Stimulated activated CD4-positive, alpha-beta T cell treated with anti-CD3 and anti-CD28 coated beads, Interleukin-4, amount 100 ng/mL, for 48 hours (primary cell): Measurements from ENCODE around the gene DENND1A.

Source experiments
- DNase-seq, 2 donors: peaks; one replicate each; pipeline ENCODE4 v3.0.0-alpha.2; 2020; ENCODE audit warnings: low read depth in 2 of 2

The DENND1A gene

GRCh38 chr9:123395276-123395688 lies 534.6 kb downstream of the DENND1A start:
- no peak for DNase-seq

DNA sequence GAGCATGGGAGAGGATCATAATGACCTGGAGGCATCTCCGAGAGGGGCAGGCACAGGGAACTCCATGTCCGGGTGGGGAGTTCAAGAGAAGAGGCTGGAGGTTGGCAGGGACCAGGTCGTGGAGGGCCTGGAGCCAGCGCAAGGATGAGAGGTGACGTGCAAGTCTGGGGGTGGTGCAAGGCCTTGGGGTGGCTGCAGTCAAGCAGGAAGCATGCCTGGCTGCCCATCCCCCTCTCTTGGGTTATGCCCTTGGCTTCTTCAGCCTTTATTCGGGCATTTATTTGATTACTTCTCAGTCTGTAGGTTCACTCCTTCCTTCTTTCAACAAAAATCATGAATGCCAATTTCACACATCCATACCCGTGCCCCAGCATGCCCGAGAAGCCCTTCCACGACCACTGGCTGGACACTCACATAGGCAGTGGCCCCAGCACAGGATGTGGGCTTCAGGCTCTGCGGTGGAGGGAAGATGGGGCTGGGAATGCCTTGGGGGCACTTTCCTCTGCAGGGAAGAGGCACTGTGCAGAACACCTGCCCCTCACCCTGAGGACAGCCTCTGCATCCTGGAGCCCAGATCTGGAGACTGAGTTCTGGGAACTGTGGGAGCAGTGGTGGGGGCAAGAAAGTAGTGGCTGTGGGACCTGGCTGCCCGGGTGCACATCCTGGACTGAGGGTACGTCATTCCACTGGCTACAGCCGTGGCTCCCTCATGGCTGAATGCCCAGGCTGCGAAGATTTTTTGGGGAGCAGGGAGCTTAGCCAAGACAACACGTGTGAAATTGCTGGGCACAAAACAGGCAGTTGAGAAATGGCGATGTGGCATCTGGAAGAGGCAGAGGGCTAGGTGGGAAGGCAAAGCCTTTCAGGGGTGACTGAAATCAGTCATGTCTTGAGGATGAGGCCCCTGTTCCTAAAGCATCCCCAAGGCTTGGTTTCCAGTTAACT lies 535.4 kb downstream of the DENND1A start:
- DNase-seq, result no peak

DNA sequence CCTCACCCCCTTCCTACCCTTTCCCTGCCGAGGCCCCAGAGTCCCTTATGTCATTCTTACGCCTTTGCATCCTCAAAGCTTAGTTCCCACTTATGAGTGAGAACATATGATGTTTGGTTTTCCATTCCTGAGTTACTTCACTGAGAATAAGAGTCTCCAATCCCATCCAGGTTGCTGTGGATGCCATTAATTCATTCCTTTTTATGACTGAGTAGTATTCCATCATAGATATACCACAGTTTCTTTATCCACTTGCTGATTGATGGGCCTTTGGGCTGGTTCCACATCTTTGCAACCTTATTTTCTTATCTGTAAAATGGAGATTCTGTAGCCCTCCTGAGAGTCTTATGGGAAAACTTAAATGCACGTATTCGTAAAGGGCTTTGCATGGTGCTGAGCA lies 537.1 kb downstream of the DENND1A start:
- DNase-seq, result no peak

GRCh38 chr9:123391946-123392345 lies 538.0 kb downstream of the DENND1A start:
- DNase-seq, result no peak

- no peak for DNase-seq
Measured at GRCh38 chr9:123391233-123391632, 538.7 kb downstream of the DENND1A start.

DNA sequence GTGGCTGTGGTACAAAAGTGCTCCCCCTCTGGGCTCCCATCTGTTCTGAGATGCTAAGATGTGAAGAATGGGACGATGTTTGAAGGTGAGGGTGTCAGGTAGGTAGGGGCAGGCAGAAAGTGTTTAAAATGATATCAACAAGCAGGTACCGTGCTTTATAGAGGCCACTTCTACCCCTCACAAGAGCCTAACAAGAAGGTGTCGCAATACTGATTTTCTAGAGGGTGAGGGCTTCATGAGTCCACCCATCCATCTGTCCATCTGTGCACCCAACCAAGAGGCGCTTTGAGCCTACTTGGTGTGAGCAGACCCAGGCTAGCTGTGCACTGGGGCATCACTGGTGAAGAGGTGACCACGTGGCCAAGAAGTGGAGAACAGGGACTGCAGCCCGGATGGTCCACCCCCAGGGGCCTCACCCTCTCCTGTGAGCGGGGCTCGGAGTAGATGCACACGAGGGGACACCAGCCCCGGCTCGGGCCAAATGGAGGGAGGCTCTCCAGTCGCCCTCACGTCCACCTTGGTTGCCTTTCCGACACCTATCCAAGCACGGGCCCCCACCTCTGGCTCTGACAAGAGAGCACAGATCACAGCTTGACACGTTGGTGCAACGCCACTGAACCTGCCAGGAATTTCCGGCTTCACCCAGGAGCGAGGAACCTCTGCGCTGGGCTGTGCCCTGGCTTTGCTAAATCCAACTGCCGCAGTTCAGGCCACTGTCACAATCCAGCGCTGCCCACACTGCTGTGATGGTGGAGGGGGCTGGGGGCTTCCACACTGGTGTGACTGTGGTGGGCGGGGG lies 539.4 kb downstream of the DENND1A start:
- no peak for DNase-seq

GRCh38 chr9:123389698-123390097 lies 540.2 kb downstream of the DENND1A start:
- no peak for DNase-seq

GRCh38 chr9:123389070-123389469 lies 540.9 kb downstream of the DENND1A start:
- no peak for DNase-seq

GRCh38 chr9:123387686-123388085 lies 542.2 kb downstream of the DENND1A start:
- DNase-seq, result no peak

GRCh38 chr9:123383512-123384170 lies 546.3 kb downstream of the DENND1A start:
- no peak for DNase-seq

DNA sequence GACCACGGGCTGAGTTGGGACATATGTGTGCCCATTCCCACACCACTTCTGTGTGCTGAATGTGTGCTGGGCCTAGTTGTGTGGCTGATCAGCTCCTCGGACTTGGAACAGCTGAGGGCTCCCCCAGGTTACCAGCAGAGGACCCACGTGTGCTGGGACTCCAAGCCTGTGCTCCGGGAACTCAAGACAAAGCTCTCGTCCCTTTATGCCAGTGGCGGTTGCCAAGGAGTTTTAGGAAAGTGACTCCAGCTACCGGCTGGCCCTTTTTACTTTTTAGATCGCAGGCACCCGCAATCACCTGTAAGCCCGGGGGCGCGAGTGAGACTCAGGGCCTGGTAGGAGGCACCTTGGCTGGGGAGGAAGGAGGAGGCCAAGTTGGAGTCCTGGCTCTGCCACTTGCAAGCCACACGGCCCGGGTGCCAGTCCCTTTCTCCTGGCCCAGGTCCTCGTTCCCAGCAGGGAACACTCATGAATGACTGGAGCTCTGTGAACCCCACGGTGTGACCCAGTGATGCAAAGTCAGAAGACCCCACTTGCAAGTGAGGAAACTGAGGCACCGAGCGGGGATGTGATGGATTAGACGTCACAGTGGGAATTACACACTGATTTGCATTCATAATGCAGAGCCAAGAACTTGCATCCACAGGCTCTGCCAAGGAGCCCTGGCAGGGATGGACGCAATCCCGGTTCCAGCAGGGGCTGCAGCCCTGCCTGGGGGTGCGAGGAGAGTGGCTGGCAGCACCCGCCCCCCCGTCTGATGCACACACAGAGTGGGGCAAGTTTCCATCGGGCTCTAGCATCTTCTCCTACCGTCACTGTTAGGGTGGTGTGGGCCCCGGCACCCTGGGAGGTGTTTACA lies 547.0 kb downstream of the DENND1A start:
- no peak for DNase-seq

GRCh38 chr9:123380852-123381705 lies 548.8 kb downstream of the DENND1A start:
- no peak for DNase-seq

- DNase-seq, result no peak
Measured at GRCh38 chr9:123378956-123379660, 550.8 kb downstream of the DENND1A start.

- no peak for DNase-seq
Measured at GRCh38 chr9:123378025-123378424, 551.9 kb downstream of the DENND1A start.

DNA sequence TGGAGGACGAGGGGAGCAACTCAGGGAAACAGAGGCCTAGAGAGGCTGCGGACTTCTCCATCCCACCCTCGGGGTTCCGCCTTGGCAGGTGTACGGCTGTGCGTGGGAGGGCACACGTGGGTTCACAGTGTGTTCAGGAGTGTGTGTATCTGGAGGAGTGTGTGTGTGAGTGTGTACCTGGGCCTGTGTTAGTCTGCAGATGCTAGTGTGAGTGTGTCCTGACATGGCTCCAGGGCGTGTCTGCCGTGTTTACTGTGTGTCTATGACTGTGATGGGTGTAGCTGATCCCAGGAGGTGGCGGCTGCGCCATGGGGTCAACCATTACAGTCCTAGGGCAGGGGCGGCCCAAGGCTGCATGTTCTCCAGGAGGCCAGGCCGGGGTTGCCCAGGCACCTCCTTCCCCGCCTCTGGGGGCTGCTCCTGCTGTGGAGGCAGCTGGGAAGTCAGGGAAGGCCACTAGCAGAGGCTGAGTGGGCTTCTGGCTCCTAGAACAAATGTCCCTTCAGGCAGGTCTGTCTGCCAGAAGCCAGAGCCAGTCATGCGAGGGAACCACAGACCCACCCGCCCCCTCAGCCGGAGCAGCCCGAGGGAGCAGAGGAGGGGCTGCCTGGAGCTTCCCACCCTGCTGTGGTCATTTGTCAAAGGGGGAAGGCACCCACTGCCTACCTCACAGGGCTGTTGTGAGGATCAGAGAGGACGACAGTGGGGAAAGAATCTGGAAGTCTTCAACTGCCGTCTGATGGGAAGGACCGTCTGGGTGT lies 552.5 kb downstream of the DENND1A start:
- DNase-seq, result no peak

DNA sequence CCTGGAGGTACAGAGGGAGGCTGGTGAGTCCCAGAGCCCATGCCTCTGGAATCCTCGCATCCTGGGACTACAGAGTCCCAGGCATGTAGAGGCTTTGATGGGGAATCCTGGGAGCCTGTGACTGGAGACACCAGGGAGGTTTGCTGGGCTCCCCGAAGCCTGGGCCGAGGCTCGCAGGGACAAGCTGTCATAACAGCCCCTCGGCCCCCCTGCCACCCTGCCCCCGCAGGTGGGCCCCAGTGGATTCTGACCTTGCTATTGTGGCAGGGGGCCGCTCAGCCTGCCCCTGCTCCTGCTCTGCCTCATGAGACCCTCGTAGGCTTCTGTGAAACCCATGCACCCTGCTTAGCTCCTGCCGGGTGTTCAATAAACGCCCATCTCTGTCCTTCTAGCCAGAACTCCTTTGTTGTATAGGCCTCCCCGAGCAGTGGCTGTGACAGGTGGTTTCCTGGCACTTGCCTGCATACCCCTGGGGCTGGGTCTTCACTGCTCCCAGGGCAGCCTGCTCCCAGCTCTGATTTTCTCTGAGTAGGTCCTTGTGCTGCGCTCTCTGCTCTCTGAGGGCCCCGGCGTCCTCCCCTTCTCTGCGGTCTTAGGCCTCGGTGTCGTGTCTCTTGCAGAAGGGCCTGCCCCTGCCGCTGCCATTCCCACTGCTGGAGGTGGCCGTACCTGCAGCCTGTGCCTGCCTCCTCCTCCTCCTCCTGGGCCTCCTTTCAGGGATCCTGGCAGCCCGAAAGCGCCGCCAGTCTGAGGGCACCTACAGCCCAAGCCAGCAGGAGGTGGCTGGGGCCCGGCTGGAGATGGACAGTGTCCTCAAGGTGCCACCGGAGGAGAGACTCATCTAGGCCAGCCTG lies 553.5 kb downstream of the DENND1A start:
- DNase-seq, result no peak

GRCh38 chr9:123375469-123376132 lies 554.3 kb downstream of the DENND1A start:
- DNase-seq, result no peak
